ENCODE data around the gene CPT2.

DNA sequence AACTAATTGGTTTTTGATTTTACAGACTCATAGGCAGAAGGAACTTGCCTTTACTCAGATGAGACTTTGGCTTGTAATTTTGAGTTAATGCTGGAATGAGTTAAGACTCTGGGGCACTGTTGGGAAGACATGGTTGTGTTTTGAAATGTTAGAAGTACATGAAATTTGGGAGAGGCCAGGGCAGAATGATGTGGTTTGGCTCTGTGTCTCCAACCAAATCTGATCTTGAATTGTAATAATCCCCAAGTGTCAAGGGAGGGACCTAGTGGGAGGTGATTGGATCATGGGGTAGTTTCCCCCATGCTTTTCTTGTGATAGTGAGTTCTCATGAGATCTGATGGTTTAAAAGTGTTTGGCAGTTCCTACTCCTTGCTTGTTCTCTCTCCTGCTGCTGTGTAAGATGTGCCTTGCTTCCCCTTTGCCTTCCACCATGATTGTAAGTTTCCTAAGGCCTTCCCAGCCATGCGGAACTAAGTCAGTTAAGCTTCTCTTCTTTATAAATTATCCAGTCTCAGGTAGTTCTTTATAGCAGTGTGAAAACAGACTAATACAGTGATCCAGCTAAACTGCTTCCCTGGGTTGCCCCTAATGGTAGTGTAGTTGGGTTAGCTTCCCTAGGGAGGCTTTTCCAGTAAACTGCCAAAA lies 10.2 kb downstream of the CPT2 start:
- no peak for TF ChIP-seq NFRKB (IDR thresholded peaks at IDR 0.05)
- no peak for TF ChIP-seq FOXM1 (IDR thresholded peaks at IDR 0.05; ENCODE audit: borderline replicate concordance)
- TF ChIP-seq SP1 (IDR thresholded peaks at IDR 0.05), result no peak
- no peak for TF ChIP-seq CTBP1 (IDR thresholded peaks at IDR 0.05; ENCODE audit: borderline replicate concordance)
- TF ChIP-seq BHLHE40 (IDR thresholded peaks at IDR 0.05; ENCODE audit: borderline replicate concordance), result no peak
- no peak for TF ChIP-seq SUZ12 (IDR thresholded peaks at IDR 0.05)
- TF ChIP-seq ELF4 (IDR thresholded peaks at IDR 0.05), result no peak
- no peak for TF ChIP-seq TARDBP (IDR thresholded peaks at IDR 0.05)
- no peak for TF ChIP-seq FOXA1 (IDR thresholded peaks at IDR 0.05)
- no peak for TF ChIP-seq L3MBTL2 (conservative IDR thresholded peaks at IDR 0.05)
